IPS-NIHi7 (cell line): ENCODE data around the gene EMP2.

ENCODE experiments used
- DNase-seq: peaks from one replicate; pipeline ENCODE4 v3.0.0; 2012; ENCODE audit warnings: mixed read lengths; ENCODE audit errors: extremely low spot score

The EMP2 gene

GRCh38 chr16:10610499-10611184 is 30.2 kb upstream of the EMP2 start:
- DNase-seq: no peak

- no peak for DNase-seq
Measured at GRCh38 chr16:10609402-10609774, 29.0 kb upstream of the EMP2 start.

GRCh38 chr16:10608687-10609401 is 28.4 kb upstream of the EMP2 start:
- DNase-seq: no peak

- no peak for DNase-seq
Measured at GRCh38 chr16:10607157-10607556, 26.8 kb upstream of the EMP2 start.

- no peak for DNase-seq
Measured at GRCh38 chr16:10606607-10607006, 26.2 kb upstream of the EMP2 start.

GRCh38 chr16:10605636-10606035 is 25.2 kb upstream of the EMP2 start:
- no peak for DNase-seq

- no peak for DNase-seq
Measured at GRCh38 chr16:10601444-10602408, 21.3 kb upstream of the EMP2 start.

GRCh38 chr16:10600782-10601443 is 20.5 kb upstream of the EMP2 start:
- no peak for DNase-seq

GRCh38 chr16:10599626-10600025 is 19.2 kb upstream of the EMP2 start:
- DNase-seq: no peak

- no peak for DNase-seq
Measured at GRCh38 chr16:10598157-10598556, 17.8 kb upstream of the EMP2 start.

- DNase-seq: no peak
Measured at GRCh38 chr16:10597187-10597601, 16.8 kb upstream of the EMP2 start.

GRCh38 chr16:10594312-10594950 is 14.0 kb upstream of the EMP2 start:
- no peak for DNase-seq

GRCh38 chr16:10592611-10593010 is 12.2 kb upstream of the EMP2 start:
- DNase-seq: no peak

- no peak for DNase-seq
Measured at GRCh38 chr16:10590342-10590741, 9.9 kb upstream of the EMP2 start.

GRCh38 chr16:10589109-10589508 is 8.7 kb upstream of the EMP2 start:
- DNase-seq: no peak

GRCh38 chr16:10587622-10588021 is 7.2 kb upstream of the EMP2 start:
- no peak for DNase-seq

GRCh38 chr16:10584981-10585438 is 4.6 kb upstream of the EMP2 start:
- no peak for DNase-seq

- DNase-seq: no peak
Measured at GRCh38 chr16:10583269-10583668, 2.9 kb upstream of the EMP2 start.

- no peak for DNase-seq
Measured at GRCh38 chr16:10581507-10581906, 1.1 kb upstream of the EMP2 start.

GRCh38 chr16:10580883-10581247 is 467 bp upstream of the EMP2 start:
- no peak for DNase-seq

GRCh38 chr16:10579575-10579964 is 828 bp downstream of the EMP2 start:
- DNase-seq: no peak
